RWPE1 (cell line): ENCODE results near the gene PCYOX1L.

Experiments
- CTCF ChIA-PET: fragments of 350-600 bp; sonication (Branson Sonifier 250); formaldehyde crosslinking; extraction: SDS; loops from one replicate; lab custom pipeline; 2021; lab: Yijun Ruan, JAX
- POLR2A ChIA-PET: fragments of 400-600 bp; formaldehyde crosslinking; extraction: SDS; loops from one replicate; lab custom pipeline; 2020; ENCODE audit warnings: antibody characterized with exemption; ENCODE audit not compliant: low non-redundant PET; lab: Yijun Ruan, JAX
- DNase-seq: peaks from one replicate; pipeline ENCODE4 v3.0.0; 2012; ENCODE audit warnings: low spot score
- H3K27ac ChIP-seq: fragments of 450-650 bp; 2 replicates; pipeline ENCODE4 v1.5.1; 2017
- TF ChIP-seq, protein P1 (sequence below): fragments of 450-650 bp; conservative IDR thresholded peaks from 2 replicates; pipeline ENCODE4 v1.5.1; 2017; ENCODE audit warnings: low read depth, mild to moderate bottlenecking

Gene PCYOX1L

DNA sequence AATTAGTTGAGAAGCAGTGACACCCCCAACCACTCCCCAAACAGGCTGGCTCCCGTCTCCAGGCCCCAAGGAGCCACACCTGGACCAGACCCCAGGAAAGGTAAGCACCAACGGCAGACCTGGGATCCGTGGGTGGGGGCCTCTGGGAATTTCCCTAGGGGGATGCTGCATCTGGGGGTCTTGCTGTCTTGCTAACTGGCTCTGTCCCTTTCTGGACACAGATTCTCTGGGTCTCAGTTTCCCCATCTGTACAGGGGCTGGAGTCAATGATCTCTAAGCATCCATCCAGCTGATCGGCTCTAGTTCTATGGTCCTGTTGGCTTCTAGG lies 49.1 kb downstream of the PCYOX1L start:
- CTCF ChIA-PET = interaction anchor here (0.9 kb wide), 1 partner anchor 26 kb away, joined by 8 read pairs; no protein-coding TSS in a partner anchor
- H3K27ac ChIP-seq = no peak overlapping the region

DNA sequence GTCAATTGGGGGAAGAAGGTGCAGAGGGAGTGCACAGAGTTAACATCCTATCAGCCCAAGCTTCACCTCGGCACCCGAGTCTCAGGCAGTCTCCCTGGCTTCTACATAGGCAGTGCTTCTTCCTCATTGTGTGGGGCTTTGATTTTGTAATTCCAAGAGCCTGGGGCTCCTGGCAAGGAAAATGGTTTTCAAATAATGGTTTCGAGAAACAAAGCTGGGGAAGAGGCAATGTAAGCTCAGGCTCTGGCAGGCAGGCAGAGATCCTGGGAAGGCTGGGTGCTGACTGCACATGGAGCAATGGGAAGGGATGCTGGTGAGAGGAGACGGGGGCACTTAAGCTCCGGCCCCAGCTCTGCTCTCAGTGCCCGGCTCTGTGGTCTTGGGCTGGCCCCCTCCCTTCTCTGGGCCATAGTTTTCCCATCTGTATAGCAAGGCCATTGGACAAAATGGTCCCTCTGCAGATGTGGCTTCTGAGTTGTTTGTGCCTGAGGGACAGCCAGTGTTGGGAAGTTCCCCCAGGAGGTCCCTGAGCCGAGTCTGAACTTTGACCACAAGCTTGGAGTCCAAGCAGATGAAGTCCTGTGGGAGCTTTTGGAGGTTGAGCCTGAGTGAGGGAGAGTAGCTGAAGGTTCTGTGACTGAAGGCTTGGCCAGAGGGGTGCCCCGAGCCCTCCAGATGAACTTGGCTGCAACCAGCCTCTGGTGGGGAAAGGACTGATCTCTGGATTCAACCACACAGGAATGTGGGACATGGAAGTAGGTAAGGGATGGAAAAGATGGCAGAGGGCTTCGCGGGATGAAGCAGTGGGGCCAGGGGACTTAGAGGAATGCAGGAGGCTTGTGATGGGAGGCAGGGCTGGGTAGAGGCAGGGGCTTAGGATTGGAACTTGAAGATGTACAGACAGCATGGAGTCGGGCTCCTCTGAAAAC lies 49.7 kb downstream of the PCYOX1L start:
- ChIA-PET POLR2A (no interaction called here), CTCF (interaction anchor here (0.9 kb wide), 1 partner anchor 26 kb away, joined by 8 read pairs; no protein-coding TSS in a partner anchor)
- H3K27ac ChIP-seq = no peak overlapping the region
- TF ChIP-seq, protein P1, sequence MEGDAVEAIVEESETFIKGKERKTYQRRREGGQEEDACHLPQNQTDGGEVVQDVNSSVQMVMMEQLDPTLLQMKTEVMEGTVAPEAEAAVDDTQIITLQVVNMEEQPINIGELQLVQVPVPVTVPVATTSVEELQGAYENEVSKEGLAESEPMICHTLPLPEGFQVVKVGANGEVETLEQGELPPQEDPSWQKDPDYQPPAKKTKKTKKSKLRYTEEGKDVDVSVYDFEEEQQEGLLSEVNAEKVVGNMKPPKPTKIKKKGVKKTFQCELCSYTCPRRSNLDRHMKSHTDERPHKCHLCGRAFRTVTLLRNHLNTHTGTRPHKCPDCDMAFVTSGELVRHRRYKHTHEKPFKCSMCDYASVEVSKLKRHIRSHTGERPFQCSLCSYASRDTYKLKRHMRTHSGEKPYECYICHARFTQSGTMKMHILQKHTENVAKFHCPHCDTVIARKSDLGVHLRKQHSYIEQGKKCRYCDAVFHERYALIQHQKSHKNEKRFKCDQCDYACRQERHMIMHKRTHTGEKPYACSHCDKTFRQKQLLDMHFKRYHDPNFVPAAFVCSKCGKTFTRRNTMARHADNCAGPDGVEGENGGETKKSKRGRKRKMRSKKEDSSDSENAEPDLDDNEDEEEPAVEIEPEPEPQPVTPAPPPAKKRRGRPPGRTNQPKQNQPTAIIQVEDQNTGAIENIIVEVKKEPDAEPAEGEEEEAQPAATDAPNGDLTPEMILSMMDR = no peak
- no peak for DNase-seq

More for the DNA sequence above, 49.1 kb downstream of the PCYOX1L start:
- DNase-seq = no peak
- POLR2A ChIA-PET = no interaction called here
- TF ChIP-seq, protein P1 = no peak

DNA sequence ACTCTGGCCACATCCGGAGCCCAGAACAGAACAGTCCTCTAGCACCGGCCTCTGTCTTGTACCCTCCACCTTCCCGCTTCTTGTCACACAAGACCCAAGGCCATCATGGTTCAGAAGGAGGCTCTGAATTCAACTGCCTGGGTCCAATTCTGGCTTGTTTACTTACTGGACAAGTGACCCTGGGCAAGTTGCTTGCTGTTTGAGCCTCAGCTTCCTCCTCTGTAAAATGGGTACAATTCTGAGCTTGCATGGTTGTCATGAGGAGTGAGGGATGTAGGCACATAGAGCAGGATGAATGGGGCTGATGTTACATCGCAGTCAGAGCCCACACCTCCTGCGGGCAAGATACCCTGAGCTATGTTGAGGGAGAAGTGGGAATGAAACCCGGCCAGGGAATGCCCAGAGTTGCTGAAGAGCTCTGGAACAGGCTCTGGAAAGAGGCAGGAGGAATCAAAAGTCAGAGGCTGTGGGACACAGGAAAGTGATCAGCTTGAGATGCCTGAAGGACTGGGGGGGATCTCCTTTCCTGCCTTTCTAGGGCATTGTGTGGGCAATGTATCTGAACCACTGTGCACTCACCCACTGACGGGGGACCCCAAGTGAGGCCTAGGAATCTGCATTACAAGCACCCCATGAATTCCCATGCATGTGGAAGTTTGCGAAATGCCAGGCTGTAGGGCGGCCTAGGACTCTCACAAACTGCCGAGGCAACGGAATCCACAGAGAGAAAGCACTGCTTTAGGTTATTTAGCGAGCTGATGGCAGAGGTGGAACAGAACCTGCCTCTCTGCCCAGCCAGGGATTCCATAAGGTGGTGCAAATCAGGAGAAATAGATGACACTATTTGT lies 50.6 kb downstream of the PCYOX1L start:
- DNase-seq = no peak
- ChIA-PET CTCF (interaction anchor here (0.8 kb wide), 1 partner anchor 41 kb away, joined by 3 read pairs; no protein-coding TSS in a partner anchor), POLR2A (no interaction called here)
- H3K27ac ChIP-seq = no peak overlapping the region
- TF ChIP-seq, protein P1 = no peak

DNA sequence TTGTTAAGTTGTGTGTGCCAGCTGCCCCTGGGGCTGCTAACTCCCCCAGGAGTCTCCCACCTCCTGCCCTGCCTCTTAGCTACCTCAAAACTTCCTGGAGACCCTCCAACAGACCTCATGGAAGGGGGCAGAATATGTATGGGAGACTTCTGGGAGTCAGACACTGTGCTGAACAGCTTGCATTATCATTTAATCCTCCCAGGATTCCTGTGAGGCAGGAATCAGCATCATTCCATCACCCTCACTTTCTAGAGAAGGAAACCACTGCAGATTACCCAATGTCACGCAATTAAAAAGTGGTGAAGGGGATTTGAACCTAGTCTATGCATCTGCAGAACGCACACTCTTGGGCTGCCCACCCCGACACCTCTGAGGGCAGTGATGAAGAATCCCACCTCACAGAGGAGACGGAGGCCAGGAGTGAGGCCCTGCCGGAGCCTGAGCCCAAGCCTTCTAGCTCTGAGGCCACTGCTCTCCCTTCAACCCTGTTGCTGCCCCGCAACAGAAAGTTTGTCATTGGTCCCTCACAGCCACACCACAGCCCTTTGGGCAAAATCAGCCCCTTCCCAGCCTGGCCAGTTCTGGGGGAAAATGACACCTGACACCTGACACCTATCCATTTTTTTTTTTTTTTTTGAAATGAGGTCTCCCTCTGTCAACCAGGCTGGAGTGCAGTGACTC lies 51.6 kb downstream of the PCYOX1L start:
- H3K27ac ChIP-seq = no peak overlapping the region
- ChIA-PET POLR2A (no interaction called here), CTCF (interaction anchor here (0.5 to 0.9 kb wide), 3 partner anchors 27 to 156 kb away, joined by 3 to 4 read pairs (median 3); no protein-coding TSS in a partner anchor)
- TF ChIP-seq, protein P1 = no peak
- no peak for DNase-seq

DNA sequence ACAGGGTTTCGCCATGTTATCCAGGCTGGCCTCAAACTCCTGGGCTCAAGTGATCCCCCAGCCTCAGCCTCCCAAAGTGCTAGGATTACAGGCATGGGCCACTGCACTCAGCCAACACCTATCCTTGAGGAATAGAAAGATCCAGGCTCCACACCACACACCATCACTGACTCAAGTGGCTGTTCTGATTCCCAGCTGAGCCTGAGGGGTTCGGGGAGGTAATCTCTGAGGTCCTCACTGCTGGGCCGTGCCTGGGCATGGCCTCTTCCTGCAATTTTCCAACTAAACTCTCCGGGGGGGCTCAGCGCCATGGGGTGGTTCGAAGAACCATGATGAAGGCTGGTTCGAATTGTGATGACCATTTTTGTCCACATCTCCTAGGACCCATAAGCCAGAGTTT lies 52.2 kb downstream of the PCYOX1L start:
- ChIA-PET CTCF (interaction anchor here (0.9 kb wide), 1 partner anchor 27 kb away, joined by 4 read pairs; no protein-coding TSS in a partner anchor), POLR2A (no interaction called here)
- TF ChIP-seq, protein P1 = no peak
- H3K27ac ChIP-seq = no peak overlapping the region
- DNase-seq = no peak
